ENCODE data around the gene PRC1.

The PRC1 gene

GRCh38 chr15:90953947-90954711 lies 40.2 kb downstream of the PRC1 start:
- no peak for DNase-seq

GRCh38 chr15:90952901-90953677 lies 41.2 kb downstream of the PRC1 start:
- no peak for DNase-seq

DNA sequence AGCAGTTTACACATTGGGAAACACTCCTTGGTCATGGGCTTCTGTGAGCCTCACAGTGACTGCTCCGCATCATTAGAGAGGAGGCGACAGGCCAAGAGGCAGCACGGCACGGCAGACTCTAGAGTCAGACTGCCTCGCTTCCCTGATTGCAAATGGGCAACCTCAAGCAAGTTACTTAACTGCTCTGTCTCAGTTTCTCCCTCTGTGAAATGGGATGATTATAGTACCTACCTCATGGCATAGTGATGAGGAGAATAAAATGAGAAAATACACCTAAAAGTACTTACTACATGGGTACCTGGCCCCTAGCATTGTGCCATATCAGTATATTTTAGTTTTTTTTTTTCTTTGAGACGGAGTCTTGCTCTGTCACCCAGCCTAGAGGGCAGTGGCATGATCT lies 43.7 kb downstream of the PRC1 start:
- no peak for DNase-seq

GRCh38 chr15:90949979-90950675 lies 44.2 kb downstream of the PRC1 start:
- no peak for DNase-seq

- DNase-seq, result no peak
These were observed 45.8 kb downstream of the PRC1 start for GRCh38 chr15:90948506-90948905.

GRCh38 chr15:90947577-90948357 lies 46.6 kb downstream of the PRC1 start:
- no peak for DNase-seq

DNA sequence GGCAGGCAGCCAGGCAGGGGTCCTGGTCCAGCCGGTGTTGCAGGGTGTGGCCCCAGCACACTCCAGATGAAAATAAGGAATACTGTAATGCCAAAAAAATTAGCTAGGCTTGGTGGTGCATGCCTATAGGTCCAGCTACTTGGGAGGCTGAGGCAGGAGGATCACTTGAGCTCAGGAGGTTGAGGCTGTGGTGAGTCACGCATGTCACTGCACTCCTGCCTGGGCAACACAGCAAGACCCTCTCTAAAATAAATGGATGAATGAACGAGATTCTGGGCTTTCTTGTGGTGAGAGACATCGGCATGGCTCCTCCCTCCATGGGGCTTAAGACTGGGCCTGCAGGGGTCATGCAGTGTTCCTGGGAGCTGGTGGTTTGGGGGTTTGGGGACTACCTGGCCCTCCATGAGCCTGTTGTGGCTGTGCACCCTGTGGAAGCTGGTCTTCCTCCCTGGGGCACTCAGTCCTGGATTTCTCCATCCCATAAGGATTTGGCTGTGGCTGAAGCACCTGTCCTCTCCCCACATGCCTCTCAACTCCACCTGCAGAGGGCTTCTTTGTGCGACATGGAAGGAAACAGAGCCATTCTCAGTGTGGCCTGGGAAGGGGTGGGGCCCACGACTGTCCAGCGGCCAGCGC lies 47.3 kb downstream of the PRC1 start:
- no peak for DNase-seq

DNA sequence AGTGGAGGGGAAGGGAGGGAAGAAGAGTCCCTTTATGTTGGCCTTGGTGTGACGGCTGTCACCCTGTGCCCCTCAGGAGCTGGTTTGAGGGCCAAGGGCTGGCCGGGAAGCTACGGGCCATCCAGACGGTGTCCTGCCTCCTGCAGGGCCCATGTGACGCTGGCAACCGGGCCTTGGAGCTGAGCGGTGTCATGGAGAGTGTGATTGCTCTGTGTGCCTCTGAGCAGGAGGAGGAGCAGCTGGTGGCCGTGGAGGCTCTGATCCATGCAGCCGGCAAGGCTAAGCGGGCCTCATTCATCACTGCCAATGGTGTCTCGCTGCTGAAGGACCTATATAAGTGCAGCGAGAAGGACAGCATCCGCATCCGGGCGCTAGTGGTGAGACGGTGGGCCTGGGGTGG lies 47.8 kb downstream of the PRC1 start:
- no peak for DNase-seq

DNA sequence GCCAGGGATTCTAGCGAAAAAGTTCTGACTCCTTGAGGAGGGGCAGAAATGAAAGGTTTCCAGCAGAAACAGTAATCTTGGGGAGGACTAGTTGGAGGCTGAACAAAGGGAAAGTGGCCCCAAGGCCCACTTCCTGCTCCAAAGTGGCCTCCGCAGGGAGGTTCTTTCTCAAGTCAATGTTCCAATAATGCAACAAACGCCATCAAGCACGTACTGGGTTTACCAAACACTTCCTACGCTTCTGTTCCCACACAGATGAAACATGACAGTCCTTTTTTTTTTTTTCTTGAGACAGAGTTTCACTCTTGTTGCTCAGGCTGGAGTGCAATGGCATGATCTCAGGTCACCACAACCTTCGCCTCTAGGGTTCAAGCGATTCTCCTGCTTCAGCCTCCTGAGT lies 49.2 kb downstream of the PRC1 start:
- no peak for DNase-seq

DNA sequence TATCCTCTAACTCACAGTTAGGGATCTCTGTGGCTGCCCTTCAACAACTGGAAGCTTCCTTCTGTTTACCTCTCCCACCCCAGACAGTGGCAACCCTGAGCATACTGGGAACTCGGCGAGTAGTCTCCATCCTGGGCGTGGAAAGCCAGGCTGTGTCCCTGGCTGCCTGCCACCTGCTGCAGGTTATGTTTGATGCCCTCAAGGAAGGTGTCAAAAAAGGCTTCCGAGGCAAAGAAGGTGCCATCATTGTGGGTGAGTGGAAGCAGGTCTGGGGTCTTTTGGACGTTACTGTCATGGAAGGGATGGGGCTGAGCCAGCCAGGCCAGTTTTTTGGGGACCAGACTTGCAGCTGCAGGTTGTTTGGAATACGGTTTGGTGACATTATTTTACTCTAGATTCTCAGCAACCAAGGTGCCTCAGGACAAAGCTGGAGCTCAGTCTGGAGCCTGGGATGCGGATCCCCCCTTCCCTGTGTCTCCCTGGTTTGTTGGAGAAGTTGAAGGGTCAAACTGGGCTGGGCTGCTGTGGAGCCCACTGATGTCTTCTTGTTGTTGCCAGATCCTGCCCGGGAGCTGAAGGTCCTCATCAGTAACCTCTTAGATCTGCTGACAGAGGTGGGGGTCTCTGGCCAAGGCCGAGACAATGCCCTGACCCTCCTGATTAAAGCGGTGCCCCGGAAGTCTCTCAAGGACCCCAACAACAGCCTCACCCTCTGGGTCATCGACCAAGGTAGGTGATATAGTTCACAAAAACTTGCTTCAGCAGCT lies 51.8 kb downstream of the PRC1 start:
- DNase-seq, result no peak

GRCh38 chr15:90941038-90941437 lies 53.3 kb downstream of the PRC1 start:
- DNase-seq, result no peak

DNA sequence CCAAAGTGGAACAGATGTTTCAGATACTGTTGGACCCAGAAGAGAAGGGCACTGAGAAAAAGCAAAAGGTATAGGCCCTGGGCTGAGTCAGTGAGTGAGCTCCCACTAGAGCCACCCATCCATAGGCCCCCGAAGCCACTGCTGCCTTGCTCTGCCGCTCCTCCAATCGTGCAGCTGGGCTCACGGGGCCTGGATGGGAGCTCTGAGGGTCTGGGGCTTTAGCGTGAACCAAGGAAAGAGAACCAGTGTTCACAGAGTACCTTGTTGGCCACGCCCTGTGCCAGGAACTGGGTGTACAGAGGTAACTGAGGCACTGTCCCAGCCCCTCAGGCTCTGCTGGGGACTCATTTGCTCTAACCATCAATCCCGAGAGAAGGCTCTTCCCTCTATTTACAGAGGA lies 54.6 kb downstream of the PRC1 start:
- DNase-seq, result no peak

DNA sequence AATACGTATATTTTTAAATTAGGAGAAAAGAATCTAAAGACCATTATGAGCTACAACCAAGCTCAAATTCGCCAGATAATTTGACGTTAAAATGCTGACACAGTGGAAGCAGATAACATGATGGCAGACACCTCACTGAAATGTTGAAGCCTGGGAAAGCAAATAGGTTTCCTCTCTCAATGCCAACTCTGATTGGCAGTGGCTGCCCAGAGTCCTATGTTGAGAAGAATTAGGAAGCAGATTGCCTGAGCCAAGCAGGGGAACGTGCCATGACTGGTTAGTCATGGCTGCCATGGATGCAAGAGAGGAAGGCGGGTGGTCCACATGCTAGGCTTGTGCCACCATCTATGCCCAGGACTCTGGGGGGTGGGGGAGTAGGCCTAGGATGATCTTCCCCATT lies 56.1 kb downstream of the PRC1 start:
- no peak for DNase-seq

DNA sequence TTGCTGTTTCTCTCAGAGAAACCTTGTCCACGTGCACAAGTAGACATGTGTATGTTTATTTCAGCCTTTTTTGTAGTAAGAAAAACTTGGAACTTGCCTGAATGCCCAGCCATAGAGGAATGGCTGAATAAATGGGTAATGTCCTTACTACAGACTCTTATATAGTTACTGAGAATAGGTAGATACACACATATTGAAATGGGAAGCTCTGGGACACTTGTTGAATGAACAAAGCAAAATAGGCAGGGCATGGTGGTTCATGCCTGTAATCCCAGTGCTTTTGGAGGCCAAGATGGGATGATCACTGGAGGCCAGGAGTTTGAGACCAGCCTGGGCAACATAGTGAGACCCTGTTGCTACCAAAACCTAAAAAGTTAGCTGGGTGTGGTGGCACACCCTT lies 57.5 kb downstream of the PRC1 start:
- no peak for DNase-seq

- DNase-seq, result peak; percentile 88
These were observed 59.2 kb downstream of the PRC1 start, which contains the start of gene UNC45A for GRCh38 chr15:90934949-90935751. Gene UNC45A (plus strand): TSS chr15:90935285. CDS start chr15:90935325, 40 bp downstream.

DNA sequence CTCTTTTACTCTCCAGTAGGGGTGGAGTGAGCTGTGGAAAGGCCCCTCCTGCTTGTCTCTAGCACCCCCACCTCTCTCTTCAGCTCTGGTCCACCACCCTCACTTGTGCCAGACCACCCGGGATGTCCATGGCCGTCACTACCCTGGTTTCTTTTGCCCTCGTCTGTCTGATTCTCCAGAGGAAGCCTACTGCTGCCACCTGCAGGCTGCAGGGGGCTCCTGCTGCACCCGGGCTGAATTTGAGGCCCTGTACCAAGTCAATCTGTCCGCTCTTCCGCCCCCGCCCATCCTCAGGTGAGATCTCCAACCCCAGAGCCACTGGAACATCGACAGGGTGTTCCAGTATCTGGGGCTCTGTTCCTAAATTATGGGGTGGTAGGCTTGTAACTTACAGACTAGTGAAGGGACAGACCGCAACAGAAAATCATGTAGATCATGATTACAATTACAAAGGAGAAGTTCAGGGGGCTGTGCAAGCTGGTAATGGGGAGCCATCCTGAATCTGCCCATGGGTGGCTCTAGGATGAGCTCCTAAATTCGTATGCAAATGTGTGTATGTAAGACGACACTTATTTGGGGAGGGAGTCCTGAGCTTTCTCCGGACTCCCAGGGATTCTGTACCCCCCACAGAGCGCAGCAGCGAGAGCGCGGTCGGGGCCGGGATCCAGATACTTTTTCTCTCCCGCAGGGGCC lies 59.9 kb downstream of the PRC1 start:
- DNase-seq, result peak; percentile 48

GRCh38 chr15:90933301-90933700 lies 61.0 kb downstream of the PRC1 start:
- no peak for DNase-seq

DNA sequence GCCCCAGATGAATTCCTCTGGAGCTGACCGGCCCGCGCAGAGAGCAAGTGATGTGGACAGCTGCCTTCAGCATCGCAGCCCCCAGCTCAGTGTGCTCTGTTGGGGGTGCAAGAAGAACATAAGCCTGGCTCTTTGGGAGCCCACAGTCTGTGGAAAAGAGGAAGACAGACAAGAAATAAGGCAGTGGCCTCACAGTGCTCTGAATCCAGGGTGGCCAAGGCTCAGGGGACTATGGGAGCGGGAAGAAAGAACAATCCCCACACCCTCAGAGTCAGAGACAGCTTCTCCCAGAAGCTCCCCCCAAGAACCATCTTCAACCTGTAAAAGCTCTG lies 61.7 kb downstream of the PRC1 start:
- no peak for DNase-seq

- DNase-seq, result peak; percentile 77
These were observed 62.3 kb downstream of the PRC1 start, which contains the start of gene HDDC3 for GRCh38 chr15:90931828-90932659. Gene HDDC3 (minus strand): TSS chr15:90932549. CDS start chr15:90932540, 9 bp downstream.

Measured in activated gamma-delta T cell (primary cell).